SK-N-SH treated with all-trans-retinoic acid at 6 μM for 48 hours (cell line): ENCODE data around the gene TTLL7.

Experiments
- ARNTL ChIP-seq: fragments of 450-650 bp; formaldehyde crosslinking; IDR thresholded peaks from 2 replicates; pipeline ENCODE4 v1.5.0; 2020; ENCODE audit warnings: low read depth, mild to moderate bottlenecking, moderate library complexity, borderline replicate concordance
- CSDC2 ChIP-seq: fragments of 250-450 bp; sonication (Bioruptor Pico); IDR thresholded peaks from 2 replicates; pipeline ENCODE4 v1.5.0; 2020; ENCODE audit warnings: mild to moderate bottlenecking, moderate library complexity
- GLIS3 ChIP-seq: fragments of 250-450 bp; sonication (Bioruptor Pico); IDR thresholded peaks from 2 replicates; pipeline ENCODE4 v1.5.0; 2020; ENCODE audit warnings: mild to moderate bottlenecking, moderate library complexity
- ISL1 ChIP-seq: fragments of 250-450 bp; sonication (Bioruptor Pico); IDR thresholded peaks from 2 replicates; pipeline ENCODE4 v2.1.2; 2022; ENCODE audit warnings: mild to moderate bottlenecking, moderate library complexity
- SNAI2 ChIP-seq: fragments of 250-450 bp; sonication (Bioruptor Pico); IDR thresholded peaks from 2 replicates; pipeline ENCODE4 v1.5.0; 2020; ENCODE audit warnings: mild to moderate bottlenecking, moderate library complexity
- ZC3H10 ChIP-seq: fragments of 250-450 bp; sonication (Bioruptor Pico); IDR thresholded peaks from 2 replicates; pipeline ENCODE4 v1.5.1; 2021; ENCODE audit warnings: mild to moderate bottlenecking, moderate library complexity
- ZFP3 ChIP-seq: fragments of 250-450 bp; sonication (Bioruptor Pico); IDR thresholded peaks from 2 replicates; pipeline ENCODE4 v1.5.0; 2020; ENCODE audit warnings: mild to moderate bottlenecking, moderate library complexity
- ZFP30 ChIP-seq: fragments of 450-650 bp; formaldehyde crosslinking; IDR thresholded peaks from 2 replicates; pipeline ENCODE4 v1.5.0; 2022; ENCODE audit warnings: mild to moderate bottlenecking, moderate library complexity
- ZNF565 ChIP-seq: fragments of 450-650 bp; formaldehyde crosslinking; conservative IDR thresholded peaks from 2 replicates; pipeline ENCODE4 v1.5.0; 2020; ENCODE audit warnings: low read depth, mild to moderate bottlenecking, moderate library complexity
- TF ChIP-seq, protein P1 (sequence below): fragments of 250-450 bp; sonication (Bioruptor Pico); IDR thresholded peaks from 2 replicates; pipeline ENCODE4 v1.8.0; 2020; ENCODE audit warnings: mild to moderate bottlenecking, moderate library complexity, borderline replicate concordance

DNA sequence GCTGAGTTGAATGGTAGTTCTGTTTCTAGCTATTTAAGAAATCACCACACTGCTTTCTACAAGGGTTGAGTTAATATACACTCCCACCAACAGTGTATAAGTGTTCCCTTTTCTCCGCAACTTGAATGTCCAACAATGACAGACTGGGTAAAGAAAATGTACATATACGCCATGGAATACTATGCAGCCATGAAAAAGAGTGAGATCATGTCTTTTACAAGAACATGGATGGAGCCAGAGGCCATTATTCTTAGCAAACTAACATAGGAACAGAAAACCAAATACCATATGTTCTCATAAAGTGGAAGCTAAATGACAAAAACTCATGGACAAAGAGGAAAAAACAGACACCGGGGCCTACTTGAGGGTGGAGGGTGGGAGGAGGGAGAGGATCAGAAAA is 14.8 kb upstream of the TTLL7 start:
- TF ChIP-seq CSDC2 (CRISPR knock-in tag), result no peak
- TF ChIP-seq ZFP30, result no peak
- no peak for TF ChIP-seq ISL1 (CRISPR knock-in tag)
- no peak for TF ChIP-seq ZNF565 (CRISPR knock-in tag)
- no peak for TF ChIP-seq ZFP3 (CRISPR knock-in tag)
- TF ChIP-seq, protein P1, sequence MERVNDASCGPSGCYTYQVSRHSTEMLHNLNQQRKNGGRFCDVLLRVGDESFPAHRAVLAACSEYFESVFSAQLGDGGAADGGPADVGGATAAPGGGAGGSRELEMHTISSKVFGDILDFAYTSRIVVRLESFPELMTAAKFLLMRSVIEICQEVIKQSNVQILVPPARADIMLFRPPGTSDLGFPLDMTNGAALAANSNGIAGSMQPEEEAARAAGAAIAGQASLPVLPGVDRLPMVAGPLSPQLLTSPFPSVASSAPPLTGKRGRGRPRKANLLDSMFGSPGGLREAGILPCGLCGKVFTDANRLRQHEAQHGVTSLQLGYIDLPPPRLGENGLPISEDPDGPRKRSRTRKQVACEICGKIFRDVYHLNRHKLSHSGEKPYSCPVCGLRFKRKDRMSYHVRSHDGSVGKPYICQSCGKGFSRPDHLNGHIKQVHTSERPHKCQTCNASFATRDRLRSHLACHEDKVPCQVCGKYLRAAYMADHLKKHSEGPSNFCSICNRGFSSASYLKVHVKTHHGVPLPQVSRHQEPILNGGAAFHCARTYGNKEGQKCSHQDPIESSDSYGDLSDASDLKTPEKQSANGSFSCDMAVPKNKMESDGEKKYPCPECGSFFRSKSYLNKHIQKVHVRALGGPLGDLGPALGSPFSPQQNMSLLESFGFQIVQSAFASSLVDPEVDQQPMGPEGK (CRISPR knock-in tag), result no peak
- no peak for TF ChIP-seq SNAI2
- TF ChIP-seq ZC3H10, result no peak
- TF ChIP-seq ARNTL, result no peak
- TF ChIP-seq GLIS3, result no peak
